ENCODE results near the gene LYRM7.
"Not testable (repeated sequence)": the region's sequence is repeated elsewhere in the genome, so short reads cannot be mapped to it uniquely, and the experiment has no call there.

LYRM7 gene

GRCh38 chr5:131170540-131171275 lies at the start of gene LYRM7:
Gene LYRM7 (plus strand): TSS chr5:131170944. CDS start chr5:131171021, 77 bp downstream.
- DNase-seq: peak; percentile 70

GRCh38 chr5:131127244-131127643 lies 43.5 kb upstream of the LYRM7 start:
- not testable (repeated sequence) for DNase-seq

DNA sequence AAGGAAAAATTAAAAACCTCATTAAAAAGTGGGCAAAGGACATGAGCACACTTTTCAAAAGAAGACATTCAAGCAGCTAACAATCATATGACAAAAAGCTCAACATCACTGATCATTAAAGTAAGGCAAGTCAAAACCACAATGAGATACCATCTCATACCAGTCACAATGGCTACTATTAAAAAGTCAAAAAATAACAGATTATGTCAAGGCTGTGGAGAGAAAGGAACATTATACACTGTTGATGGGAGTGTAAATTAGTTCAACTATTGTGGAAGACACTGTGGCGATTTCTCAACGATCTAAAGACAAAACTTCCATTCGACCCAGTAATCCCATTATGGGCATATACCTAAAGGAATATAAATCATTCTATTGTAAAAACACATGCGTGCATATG lies 41.4 kb upstream of the LYRM7 start:
- no peak for DNase-seq

- not testable (repeated sequence) for DNase-seq
These were observed 37.7 kb upstream of the LYRM7 start for GRCh38 chr5:131133091-131133490.

- DNase-seq: not testable (repeated sequence)
These were observed 32.3 kb upstream of the LYRM7 start for GRCh38 chr5:131138406-131138805.

DNA sequence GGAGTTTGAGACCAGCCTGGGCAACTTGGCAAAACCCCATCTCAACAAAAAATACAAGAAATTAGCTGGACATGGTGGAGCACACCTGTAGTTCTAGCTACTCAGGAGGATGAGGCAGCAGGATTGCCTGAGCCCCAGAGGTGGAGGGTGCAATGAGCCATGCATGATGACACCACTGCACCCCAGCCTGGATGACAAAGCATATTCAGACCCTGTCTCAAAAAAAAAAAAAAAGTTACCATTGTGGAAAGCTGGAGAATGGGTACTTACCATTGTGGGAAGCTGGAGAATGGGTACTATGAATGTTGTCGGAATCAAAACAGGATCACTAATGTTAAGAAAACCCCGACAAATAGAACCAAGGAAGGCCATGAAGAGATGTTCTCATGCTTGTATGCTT lies 31.4 kb upstream of the LYRM7 start:
- DNase-seq: no peak

GRCh38 chr5:131142970-131143617 lies 27.6 kb upstream of the LYRM7 start:
- DNase-seq: no peak

GRCh38 chr5:131147258-131147657 lies 23.5 kb upstream of the LYRM7 start:
- DNase-seq: no peak

GRCh38 chr5:131148835-131149234 lies 21.9 kb upstream of the LYRM7 start:
- DNase-seq: no peak

- DNase-seq: no peak
These were observed 20.3 kb upstream of the LYRM7 start for GRCh38 chr5:131150408-131150807.

DNA sequence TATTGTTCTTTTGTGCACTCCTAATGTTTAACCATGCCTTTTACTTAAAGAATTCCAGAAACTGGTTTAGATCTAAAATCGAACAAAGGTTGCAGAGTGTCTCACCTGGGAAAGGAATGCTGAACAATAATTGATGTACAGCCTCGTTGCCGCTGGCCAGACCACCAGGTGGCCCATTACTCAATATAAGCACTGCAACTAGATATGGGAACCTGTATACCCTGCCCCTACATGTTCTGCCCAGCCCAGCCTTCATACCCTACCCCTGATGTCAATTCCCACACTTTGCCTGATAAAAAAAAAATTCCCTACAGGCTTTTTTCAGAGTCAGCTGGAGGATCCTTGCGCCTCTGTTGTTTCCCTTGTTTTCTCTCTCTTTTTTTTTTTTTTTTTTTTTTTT lies 19.5 kb upstream of the LYRM7 start:
- DNase-seq: no peak

DNA sequence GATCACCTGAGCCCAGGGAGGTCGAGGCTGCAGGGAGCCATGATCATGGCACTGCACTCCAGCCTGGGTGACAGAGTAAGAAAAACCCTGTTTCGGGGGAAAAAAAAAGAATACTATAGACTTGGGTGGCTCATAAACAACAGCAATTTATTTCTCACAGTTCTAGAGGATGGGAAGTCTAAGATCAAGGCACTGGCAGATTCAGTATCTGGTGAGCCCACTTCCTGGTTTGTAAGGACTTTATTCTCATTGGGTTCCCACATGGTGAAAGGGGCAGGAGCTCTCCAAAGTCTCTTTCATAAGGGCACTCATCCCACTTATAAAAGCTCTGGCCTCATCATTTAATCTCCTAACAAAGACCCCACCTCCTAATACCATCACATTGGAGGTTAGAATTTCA lies 14.4 kb upstream of the LYRM7 start:
- DNase-seq: no peak

- DNase-seq: no peak
These were observed 13.8 kb upstream of the LYRM7 start for GRCh38 chr5:131156957-131157356.

DNA sequence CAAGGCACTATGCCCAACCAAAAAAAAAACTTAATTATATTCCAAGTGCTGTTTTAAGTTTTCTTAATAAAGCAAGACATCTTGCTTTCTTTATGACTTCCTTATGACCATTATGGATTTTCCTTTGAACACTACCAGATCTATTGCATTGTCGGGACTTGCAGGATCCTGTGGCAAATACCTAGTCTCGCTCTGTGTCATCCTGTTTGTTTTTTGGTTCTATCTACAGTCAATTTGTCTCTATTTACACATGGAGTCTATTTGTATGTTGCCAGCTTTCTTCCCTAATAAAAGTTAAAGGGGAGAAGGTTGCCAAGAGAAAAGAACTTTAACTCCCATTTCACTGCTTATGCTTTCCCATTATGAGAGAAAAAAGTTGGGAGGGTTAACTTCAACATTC lies 10.6 kb upstream of the LYRM7 start:
- no peak for DNase-seq

DNA sequence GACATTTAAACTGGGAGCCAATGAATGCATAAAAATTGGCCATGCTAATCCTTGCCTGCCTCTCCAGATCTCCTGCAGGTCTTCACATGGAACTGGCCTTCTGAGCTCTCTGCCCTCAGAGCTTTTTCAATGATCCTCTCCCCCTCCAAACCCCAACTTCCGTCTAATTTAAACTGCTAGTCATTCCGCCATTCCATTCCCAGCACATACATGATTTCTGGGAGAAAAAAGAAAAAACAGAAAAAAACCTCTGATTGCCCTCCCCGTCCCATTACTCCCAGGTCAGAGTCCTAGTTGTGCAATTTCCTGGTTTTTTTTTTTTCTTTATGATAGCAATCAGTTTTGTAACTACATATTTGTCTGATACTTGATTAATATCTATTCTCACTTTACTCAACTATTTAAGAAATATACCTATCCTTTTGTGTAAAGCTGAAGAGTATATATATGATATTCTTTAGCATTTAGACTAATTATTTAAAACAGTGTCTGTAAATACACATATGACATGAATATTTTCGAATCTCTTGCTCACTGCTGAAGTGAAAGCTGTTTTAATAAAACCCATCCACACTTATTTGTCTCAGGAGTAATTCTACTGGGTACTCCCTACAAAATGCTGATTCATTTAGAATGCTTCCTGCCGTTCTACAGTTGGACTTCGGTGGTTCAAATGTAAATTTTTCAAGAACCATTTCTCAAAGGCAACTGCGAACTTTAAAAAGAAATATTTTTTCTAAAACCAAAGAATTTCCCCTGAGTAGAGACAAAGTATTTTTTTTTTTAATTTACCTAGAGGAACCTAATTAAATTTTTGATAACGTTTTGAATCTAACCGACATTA lies 7.2 kb upstream of the LYRM7 start:
- DNase-seq: no peak

DNA sequence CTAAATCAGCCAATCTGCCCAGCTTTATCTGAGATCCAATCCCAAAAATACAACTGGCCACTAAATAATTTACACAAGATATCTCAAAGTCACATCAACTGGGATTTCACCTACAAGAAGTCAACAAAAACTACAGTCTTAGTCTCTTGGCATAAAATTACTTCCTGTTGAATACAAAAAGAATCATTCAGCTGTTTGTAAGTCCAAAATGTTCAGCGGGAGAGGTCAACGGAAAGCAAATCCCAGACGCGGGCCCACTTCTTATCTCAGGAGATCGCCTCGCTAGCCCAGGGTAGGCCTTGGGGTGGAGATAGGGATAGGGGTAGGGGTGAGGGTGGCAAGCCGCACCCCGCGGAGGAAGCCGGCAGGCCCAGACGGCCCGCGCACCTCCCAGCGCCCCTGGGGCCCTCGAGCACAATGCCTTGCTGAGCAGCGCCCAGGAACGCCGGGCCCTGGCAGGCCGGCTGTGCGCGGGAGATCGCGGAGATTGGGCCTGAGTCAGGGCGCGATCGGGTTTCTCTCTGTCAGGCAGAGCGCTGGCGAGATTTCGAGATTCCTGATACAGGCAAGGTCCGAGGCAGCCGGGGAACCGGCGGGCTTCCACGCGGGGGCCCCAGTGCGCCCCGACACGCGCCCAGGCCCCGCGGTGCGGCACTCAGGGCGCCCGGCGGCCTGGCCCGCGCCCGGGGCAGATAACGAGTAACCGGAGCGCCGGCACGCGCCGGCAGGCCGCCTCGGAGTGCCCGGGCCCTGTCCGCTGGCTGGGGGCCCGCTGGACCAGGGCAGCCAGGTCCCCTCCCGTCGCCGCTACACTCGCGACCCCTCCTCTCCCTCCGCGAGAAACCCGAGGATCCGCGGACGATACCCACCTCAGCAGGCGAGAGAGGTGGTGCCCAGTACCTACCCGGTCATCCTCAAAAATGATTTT lies 6.3 kb upstream of the LYRM7 start:
- peak; percentile 16 for DNase-seq

DNA sequence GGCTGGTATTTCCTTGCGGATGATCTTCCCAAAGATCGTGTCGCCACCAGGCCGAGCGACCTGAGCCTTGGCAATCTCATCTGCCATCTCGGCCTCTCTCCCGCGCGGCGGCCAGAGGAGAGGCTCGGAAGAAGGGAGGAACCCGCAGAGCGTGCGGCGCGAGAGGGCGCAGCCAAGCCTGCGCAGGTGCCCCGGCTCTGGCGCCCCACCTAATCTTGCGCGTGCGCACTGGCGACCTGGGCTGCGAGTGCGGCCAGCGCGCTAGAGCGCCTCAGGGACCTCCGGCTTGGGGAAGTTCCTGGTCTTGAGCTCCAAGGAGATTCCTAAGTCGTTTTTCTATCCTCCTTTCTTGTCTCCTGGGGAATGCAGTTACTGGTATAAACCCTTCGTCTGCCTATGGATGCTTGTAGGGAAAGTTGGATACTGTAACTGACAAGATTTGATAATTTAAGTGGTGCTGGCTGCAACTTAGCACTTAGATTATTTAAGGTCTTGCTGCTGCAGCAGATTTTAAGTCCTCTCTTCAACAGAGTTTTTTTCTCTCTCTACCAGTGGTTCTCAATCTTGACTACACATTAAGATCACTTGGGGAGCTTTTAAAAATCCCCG lies 5.5 kb upstream of the LYRM7 start, which contains the start of gene HINT1:
Gene HINT1, minus strand, starts transcription at position 138 of the 609 bp plus-strand sequence. Its CDS starts 51 bp downstream, at position 87.
- DNase-seq: peak; percentile 53

DNA sequence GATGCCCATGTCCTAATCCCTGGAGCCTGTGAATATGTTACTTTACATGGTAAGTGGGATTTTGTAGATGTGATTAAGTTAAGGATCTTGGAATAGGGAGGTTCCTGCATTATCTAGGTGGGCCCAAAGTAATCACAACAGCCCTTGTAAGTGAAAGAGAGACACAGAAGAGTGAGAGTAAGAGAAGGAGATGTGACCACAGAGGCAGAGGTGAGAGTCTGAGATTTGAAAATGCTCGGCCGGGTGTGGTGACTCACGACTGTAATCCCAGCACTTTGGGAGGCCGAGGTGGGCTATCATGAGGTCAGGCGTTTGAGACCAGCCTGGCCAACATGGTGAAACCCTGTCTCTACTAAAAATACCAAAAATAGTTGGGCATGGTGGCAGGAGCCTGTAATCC lies 3.1 kb upstream of the LYRM7 start:
- DNase-seq: no peak

- no peak for DNase-seq
These were observed 769 bp upstream of the LYRM7 start for GRCh38 chr5:131169810-131170539.

- DNase-seq: no peak
These were observed 599 bp downstream of the LYRM7 start for GRCh38 chr5:131171276-131171810.

DNA sequence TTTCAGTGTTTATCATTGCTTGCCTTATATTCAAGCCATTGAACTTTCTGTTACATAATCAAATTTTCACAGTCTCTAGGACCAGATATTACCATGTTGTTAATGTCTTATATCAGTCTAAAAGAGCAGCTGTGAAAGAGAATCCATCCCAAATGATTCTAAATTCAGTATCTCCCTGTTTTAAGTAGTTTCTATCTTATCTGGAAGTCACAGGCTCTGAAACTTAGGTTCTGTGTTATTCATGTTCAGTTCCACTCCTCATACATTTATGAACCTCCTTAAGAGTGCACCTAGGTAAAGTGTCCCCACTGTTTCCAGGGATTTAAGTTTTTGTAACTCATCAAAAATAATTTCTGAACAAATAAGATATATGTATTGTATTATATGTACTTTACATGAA lies 9.7 kb downstream of the LYRM7 start:
- no peak for DNase-seq
